Erythroblast (primary cell): ENCODE results near the gene POLN.

ENCODE experiments used
- GATA1 ChIP-seq: IDR thresholded peaks from 2 replicates; pipeline ENCODE4 v1.6.1; 2011; ENCODE audit warnings: low read depth, mild to moderate bottlenecking, control low read depth, low read length, moderate library complexity
- POLR2A ChIP-seq: IDR thresholded peaks from 2 replicates; pipeline ENCODE4 v1.6.1; 2011; ENCODE audit warnings: mild to moderate bottlenecking, low read length

- TF ChIP-seq POLR2A (no peak), GATA1 (no peak)
These were observed 179.0 kb downstream of the POLN start for GRCh38 chr4:2062808-2063524.
